ENCODE data around the gene TBC1D7.

TBC1D7 gene

DNA sequence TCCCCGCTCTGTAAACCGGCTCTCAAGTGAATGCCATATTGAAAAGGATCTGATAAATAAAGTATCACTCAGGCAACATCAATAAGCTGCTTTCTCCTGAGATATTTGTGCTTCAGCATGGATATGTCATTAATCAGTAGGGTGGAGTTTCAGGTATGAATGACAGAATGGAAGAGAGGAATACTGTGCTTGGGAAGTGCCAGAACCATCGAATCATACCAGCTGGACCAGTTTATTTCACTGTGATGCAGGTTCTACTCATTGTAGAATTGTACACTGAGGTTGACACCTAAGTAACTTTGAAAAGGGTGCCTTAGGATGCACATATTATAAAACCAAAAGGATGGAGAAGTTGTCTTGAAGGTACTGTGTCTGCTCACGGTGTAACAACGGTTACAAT lies 17.9 kb upstream of the TBC1D7 start:
- H3K4me3 ChIP-seq (ENCODE audit: low read depth, low read length), result no peak overlapping the region
- TF ChIP-seq, protein P1, sequence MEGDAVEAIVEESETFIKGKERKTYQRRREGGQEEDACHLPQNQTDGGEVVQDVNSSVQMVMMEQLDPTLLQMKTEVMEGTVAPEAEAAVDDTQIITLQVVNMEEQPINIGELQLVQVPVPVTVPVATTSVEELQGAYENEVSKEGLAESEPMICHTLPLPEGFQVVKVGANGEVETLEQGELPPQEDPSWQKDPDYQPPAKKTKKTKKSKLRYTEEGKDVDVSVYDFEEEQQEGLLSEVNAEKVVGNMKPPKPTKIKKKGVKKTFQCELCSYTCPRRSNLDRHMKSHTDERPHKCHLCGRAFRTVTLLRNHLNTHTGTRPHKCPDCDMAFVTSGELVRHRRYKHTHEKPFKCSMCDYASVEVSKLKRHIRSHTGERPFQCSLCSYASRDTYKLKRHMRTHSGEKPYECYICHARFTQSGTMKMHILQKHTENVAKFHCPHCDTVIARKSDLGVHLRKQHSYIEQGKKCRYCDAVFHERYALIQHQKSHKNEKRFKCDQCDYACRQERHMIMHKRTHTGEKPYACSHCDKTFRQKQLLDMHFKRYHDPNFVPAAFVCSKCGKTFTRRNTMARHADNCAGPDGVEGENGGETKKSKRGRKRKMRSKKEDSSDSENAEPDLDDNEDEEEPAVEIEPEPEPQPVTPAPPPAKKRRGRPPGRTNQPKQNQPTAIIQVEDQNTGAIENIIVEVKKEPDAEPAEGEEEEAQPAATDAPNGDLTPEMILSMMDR (IDR thresholded peaks at IDR 0.05; ENCODE audit: insufficient read depth, low read length, missing control alignments), result no peak
- ChIA-PET POLR2A (no interaction called here), CTCF (interaction anchor here (1.1 to 3.4 kb wide), 3 partner anchors 9 to 128 kb away, joined by 3 to 20 read pairs (median 6); no protein-coding TSS in a partner anchor)
- no peak for DNase-seq (ENCODE audit: low read depth, low spot score)

DNA sequence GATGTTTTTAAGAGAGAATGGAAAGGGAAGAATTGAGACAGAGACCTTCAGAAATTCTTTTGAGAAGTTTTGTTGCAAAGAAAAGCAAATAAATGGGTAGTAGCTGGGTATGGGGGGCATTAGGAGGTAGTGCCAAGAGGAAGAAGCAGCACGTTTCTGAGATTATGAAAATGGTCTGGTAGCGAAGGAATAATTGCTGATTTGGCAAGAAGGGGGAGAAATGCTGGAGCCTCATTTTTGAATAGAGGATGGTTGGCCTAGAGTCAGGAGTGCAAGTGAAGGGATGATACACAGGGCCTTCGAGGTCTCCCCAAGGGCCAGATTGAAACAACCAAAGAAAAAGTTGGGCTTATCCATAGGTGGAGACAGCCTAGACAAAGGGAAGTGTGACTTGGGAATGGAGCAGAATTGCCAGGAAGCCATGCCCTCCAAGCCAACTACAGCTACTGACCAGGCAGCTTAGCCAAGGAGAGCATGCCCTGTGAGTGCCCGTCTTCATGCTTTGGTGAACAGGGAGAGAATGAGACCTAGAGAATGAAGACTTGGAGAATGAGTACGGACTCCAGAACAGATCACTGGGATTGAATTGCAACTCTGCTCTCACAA lies 14.2 kb upstream of the TBC1D7 start:
- DNase-seq (ENCODE audit: low read depth, low spot score), result no peak
- POLR2A ChIA-PET, result no interaction called here
- CTCF ChIA-PET, result interaction anchor here (1.1 to 2.3 kb wide), 2 partner anchors 10 to 195 kb away, joined by 3 to 11 read pairs; no protein-coding TSS in a partner anchor

DNA sequence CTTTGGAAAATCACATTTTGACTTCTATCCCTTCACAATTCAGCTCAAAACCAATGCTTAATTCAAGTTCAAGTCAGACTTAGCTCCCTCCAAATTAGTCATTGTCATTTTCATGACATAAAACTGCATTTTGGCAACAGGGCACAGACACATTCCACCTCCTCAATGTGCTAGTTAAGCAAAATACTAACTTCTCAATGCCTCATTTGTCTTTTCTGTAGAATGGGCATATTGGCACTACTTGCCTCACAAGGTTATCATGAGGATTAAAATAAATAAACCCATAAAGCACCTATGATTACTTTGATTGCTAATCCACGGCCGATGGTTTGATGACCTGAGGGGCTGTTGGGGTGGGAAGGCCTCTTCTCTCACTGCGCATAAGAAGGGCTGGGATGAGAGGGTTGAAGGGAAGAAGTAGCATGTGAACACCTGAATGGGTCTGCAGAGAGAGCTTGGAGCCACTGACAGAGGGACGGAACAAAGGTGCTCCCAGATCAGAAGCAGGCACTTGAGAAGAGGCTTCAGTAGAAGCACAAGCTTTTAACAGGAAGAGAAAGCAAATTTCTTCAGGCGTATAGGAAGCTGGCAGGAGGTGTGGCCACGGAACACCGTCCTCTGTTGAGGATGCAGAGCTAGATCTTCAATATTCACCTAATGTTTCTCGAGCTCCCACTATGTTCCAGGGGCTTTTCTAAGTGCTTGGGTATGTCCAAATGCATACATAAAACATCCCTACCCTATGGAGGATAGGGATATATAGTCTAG lies 11.7 kb upstream of the TBC1D7 start:
- POLR2A ChIA-PET, result interaction anchor here (0.6 to 1.7 kb wide), 2 partner anchors 64 to 235 kb away, joined by 3 read pairs; partner anchors contain the start of gene SIRT5
- CTCF ChIA-PET, result interaction anchor here (0.7 to 4.1 kb wide), 8 partner anchors 9 to 276 kb away, joined by 3 to 33 read pairs (median 6); partner anchors contain the start of genes NOL7 and SIRT5
- TF ChIP-seq, protein P1 (IDR thresholded peaks at IDR 0.05; ENCODE audit: insufficient read depth, low read length, missing control alignments), result no peak
- no peak overlapping the region for H3K4me3 ChIP-seq (ENCODE audit: low read depth, low read length)
- DNase-seq (ENCODE audit: low read depth, low spot score), result no peak

More for the DNA sequence above, 14.2 kb upstream of the TBC1D7 start:
- TF ChIP-seq, protein P1 (IDR thresholded peaks at IDR 0.05; ENCODE audit: insufficient read depth, low read length, missing control alignments), result no peak
- H3K4me3 ChIP-seq (ENCODE audit: low read depth, low read length), result no peak overlapping the region

DNA sequence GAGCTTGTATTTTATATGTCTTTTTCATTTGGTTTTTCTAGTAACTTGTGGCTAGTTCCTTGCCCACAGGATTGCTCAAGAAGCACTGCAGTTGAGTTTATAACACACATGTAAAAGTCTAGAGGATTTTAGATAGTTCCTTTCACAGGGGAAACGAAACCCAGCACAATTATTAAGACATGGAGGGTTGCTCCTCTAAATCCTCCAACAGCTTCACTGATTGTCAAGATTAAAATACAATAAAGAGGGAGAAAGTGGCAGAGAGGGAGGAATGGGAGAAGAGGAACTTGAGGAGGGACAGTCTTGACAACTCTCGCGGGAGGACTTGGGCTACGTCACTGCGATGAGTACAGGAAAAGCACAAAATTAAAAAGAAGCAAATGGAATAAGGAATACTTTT lies 9.7 kb upstream of the TBC1D7 start:
- no peak overlapping the region for H3K4me3 ChIP-seq (ENCODE audit: low read depth, low read length)
- ChIA-PET POLR2A (interaction anchor here (1.3 kb wide), 1 partner anchor 277 kb away, joined by 6 read pairs; the partner anchor contains the start of gene NOL7), CTCF (interaction anchor here (0.6 to 4.1 kb wide), 21 partner anchors 8 to 729 kb away, joined by 3 to 33 read pairs (median 4); partner anchors contain the start of genes NOL7, SIRT5 and TBC1D7)
- no peak for DNase-seq (ENCODE audit: low read depth, low spot score)
- TF ChIP-seq, protein P1 (IDR thresholded peaks at IDR 0.05; ENCODE audit: insufficient read depth, low read length, missing control alignments), result no peak

DNA sequence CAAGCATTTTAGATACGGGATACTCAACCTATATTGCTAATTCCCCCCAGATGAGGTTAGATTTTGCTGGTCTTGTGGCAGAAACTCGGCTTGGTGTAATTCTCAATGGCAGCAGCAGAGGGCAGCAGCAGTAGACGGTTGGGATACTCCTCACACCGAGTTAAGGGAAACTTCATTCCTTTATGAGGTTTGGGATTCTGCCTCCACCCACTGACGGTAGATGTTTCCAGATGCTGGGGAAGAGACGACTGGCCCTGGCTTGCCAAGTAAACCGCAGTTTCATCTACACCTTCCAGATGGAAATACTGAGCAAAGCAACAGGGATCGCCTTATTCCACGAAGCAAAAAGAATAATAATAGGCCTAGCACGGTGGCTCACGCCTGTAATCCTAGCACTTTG lies 8.2 kb upstream of the TBC1D7 start:
- H3K4me3 ChIP-seq (ENCODE audit: low read depth, low read length), result no peak overlapping the region
- DNase-seq (ENCODE audit: low read depth, low spot score), result peak; percentile 40
- POLR2A ChIA-PET, result no interaction called here
- CTCF ChIA-PET, result interaction anchor here (0.8 to 4.1 kb wide), 5 partner anchors 12 to 239 kb away, joined by 3 to 33 read pairs (median 6); partner anchors contain the start of gene SIRT5
- TF ChIP-seq, protein P1 (IDR thresholded peaks at IDR 0.05; ENCODE audit: insufficient read depth, low read length, missing control alignments), result peak; percentile 89

DNA sequence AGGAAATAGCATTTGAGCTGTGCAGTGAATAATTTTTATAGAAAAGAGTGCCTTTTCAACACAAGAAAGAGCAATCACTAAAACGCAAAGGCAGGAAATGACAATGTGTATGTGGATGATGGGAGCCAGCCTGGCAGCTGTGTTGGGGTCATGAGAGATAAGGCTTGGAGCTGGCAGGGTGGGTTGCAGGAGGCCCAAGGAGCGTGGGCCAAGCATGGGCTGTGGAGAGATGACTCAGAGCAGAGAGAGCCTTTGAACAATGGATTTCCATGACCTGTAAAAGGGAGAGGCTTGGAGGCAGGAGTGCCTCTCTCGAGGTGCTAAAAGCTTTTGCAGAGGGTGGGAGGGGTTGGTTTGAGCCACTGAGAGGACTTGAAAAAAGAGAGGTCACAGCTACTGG lies 6.6 kb upstream of the TBC1D7 start:
- ChIA-PET POLR2A (interaction anchor here (1.3 kb wide), 1 partner anchor 240 kb away, joined by 3 read pairs; no protein-coding TSS in a partner anchor), CTCF (interaction anchor here (0.6 to 8.9 kb wide), 17 partner anchors 12 to 732 kb away, joined by 3 to 141 read pairs (median 4); partner anchors contain the start of genes NOL7 and SIRT5)
- TF ChIP-seq, protein P1 (IDR thresholded peaks at IDR 0.05; ENCODE audit: insufficient read depth, low read length, missing control alignments), result no peak
- no peak overlapping the region for H3K4me3 ChIP-seq (ENCODE audit: low read depth, low read length)
- DNase-seq (ENCODE audit: low read depth, low spot score), result no peak

Data from AG04449 (cell line).